MM.1S (cell line): ENCODE data around the gene MAD1L1.

Experiments
- DNase-seq: peaks from one replicate; pipeline ENCODE4 v3.0.0-alpha.2; 2015
- H2AFZ ChIP-seq: fragments of 300-600 bp; sonication (generic); 2 replicates; pipeline ENCODE4 v1.6.0; 2016; ENCODE audit warnings: antibody characterized with exemption, low read length
- H3F3A ChIP-seq: fragments of 300-600 bp; sonication (generic); 2 replicates; pipeline ENCODE4 v1.6.1; 2016; ENCODE audit warnings: mild to moderate bottlenecking, antibody characterized with exemption, low read length, moderate library complexity, mixed read lengths; ENCODE audit not compliant: insufficient read depth
- H3K27ac ChIP-seq: fragments of 300-600 bp; sonication (generic); 2 replicates; pipeline ENCODE4 v1.5.1; 2016; ENCODE audit warnings: mild to moderate bottlenecking, low read length
- H3K27me3 ChIP-seq: fragments of 300-600 bp; sonication (generic); replicated peaks from 2 replicates; pipeline ENCODE4 v1.6.0; 2016; ENCODE audit warnings: low read length; ENCODE audit not compliant: insufficient read depth
- H3K36me3 ChIP-seq: fragments of 300-600 bp; sonication (generic); replicated peaks from 2 replicates; pipeline ENCODE4 v1.6.1; 2016; ENCODE audit warnings: mild to moderate bottlenecking, low read length, mixed read lengths; ENCODE audit not compliant: insufficient read depth
- H3K4me1 ChIP-seq: fragments of 300-600 bp; sonication (generic); 2 replicates; pipeline ENCODE4 v1.6.1; 2016; ENCODE audit warnings: low read length, mixed read lengths
- H3K4me2 ChIP-seq: fragments of 300-600 bp; sonication (generic); 2 replicates; pipeline ENCODE4 v1.6.0; 2016; ENCODE audit warnings: low read depth, low read length
- H3K4me3 ChIP-seq: fragments of 300-600 bp; sonication (generic); 2 replicates; pipeline ENCODE4 v1.5.1; 2016; ENCODE audit warnings: low read length, mixed read lengths
- H3K79me2 ChIP-seq: fragments of 300-600 bp; sonication (generic); 2 replicates; pipeline ENCODE4 v1.6.1; 2016; ENCODE audit warnings: mixed run types, low read length, mixed read lengths
- H3K9ac ChIP-seq: fragments of 300-600 bp; sonication (generic); 2 replicates; pipeline ENCODE4 v1.6.1; 2016; ENCODE audit warnings: low read length, mixed read lengths
- H3K9me2 ChIP-seq: fragments of 300-600 bp; sonication (generic); replicated peaks from 2 replicates; pipeline ENCODE4 v1.6.1; 2016; ENCODE audit warnings: mild to moderate bottlenecking, low read length, mixed read lengths; ENCODE audit not compliant: insufficient read depth
- H3K9me3 ChIP-seq: fragments of 300-600 bp; sonication (generic); replicated peaks from 2 replicates; pipeline ENCODE4 v1.6.1; 2016; ENCODE audit warnings: mild to moderate bottlenecking, low read length, mixed read lengths; ENCODE audit not compliant: insufficient read depth
- H4K20me1 ChIP-seq: fragments of 300-600 bp; sonication (generic); 2 replicates; pipeline ENCODE4 v1.6.1; 2016; ENCODE audit warnings: mild to moderate bottlenecking, low read length, moderate library complexity, mixed read lengths; ENCODE audit not compliant: insufficient read depth
- EZH2 ChIP-seq: fragments of 300-600 bp; sonication (generic); optimal IDR thresholded peaks from 2 replicates; pipeline ENCODE3; 2017; ENCODE audit warnings: low read depth, mild to moderate bottlenecking, antibody characterized with exemption, low read length, mixed read lengths
- EZH2phosphoT487 ChIP-seq: fragments of 300-600 bp; sonication (generic); IDR thresholded peaks from 2 replicates; pipeline ENCODE4 v1.6.1; 2018; ENCODE audit warnings: antibody characterized with exemption, low read length
- TF ChIP-seq, protein P1 (sequence below): fragments of 300-600 bp; sonication (generic); IDR thresholded peaks from 2 replicates; pipeline ENCODE4 v1.5.1; 2016; ENCODE audit warnings: antibody characterized with exemption, low read length, mixed read lengths

MAD1L1 gene

DNA sequence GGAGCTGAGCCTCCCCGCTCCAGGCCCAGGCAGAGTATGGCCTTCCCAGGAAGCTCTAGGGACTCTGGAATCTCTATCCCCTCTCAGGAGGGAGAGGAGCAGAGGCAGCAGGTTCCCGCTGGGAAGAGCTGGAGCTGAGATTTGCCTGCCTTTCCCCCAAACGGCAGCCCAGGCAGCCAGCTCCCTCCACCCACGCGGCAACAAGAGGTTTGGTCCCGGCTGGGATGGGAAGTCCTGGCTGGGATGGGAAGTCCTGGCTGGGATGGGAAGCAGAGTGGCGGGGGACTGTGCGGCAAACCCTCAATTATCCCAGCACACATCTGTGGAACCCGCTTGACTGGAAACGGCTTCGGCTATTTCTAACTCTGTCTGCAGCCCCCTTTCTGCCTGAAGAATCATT, 339.7 kb downstream of the MAD1L1 start:
- Histone ChIP-seq H3K9ac (no peak overlapping the region), H3K79me2 (no peaks in the 10 kb centered on the region), H2AFZ (no peak overlapping the region), H3K4me1 (no peaks in the 10 kb centered on the region), H3K4me2 (no peak overlapping the region), H3K9me2 (no peaks in the 10 kb centered on the region), H3K36me3 (no peaks in the 10 kb centered on the region; the same call in 1 of the 2 replicates), H3F3A (no peaks in the 10 kb centered on the region), H3K4me3 (no peak overlapping the region), H3K9me3 (no peaks in the 10 kb centered on the region), H3K27ac (no peak overlapping the region), H4K20me1 (no peaks in the 10 kb centered on the region), H3K27me3 (no peaks in the 10 kb centered on the region)
- no peak for DNase-seq
- TF ChIP-seq, protein P1, sequence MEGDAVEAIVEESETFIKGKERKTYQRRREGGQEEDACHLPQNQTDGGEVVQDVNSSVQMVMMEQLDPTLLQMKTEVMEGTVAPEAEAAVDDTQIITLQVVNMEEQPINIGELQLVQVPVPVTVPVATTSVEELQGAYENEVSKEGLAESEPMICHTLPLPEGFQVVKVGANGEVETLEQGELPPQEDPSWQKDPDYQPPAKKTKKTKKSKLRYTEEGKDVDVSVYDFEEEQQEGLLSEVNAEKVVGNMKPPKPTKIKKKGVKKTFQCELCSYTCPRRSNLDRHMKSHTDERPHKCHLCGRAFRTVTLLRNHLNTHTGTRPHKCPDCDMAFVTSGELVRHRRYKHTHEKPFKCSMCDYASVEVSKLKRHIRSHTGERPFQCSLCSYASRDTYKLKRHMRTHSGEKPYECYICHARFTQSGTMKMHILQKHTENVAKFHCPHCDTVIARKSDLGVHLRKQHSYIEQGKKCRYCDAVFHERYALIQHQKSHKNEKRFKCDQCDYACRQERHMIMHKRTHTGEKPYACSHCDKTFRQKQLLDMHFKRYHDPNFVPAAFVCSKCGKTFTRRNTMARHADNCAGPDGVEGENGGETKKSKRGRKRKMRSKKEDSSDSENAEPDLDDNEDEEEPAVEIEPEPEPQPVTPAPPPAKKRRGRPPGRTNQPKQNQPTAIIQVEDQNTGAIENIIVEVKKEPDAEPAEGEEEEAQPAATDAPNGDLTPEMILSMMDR: no peak
- TF ChIP-seq EZH2phosphoT487: no peak
- no peak for TF ChIP-seq EZH2

DNA sequence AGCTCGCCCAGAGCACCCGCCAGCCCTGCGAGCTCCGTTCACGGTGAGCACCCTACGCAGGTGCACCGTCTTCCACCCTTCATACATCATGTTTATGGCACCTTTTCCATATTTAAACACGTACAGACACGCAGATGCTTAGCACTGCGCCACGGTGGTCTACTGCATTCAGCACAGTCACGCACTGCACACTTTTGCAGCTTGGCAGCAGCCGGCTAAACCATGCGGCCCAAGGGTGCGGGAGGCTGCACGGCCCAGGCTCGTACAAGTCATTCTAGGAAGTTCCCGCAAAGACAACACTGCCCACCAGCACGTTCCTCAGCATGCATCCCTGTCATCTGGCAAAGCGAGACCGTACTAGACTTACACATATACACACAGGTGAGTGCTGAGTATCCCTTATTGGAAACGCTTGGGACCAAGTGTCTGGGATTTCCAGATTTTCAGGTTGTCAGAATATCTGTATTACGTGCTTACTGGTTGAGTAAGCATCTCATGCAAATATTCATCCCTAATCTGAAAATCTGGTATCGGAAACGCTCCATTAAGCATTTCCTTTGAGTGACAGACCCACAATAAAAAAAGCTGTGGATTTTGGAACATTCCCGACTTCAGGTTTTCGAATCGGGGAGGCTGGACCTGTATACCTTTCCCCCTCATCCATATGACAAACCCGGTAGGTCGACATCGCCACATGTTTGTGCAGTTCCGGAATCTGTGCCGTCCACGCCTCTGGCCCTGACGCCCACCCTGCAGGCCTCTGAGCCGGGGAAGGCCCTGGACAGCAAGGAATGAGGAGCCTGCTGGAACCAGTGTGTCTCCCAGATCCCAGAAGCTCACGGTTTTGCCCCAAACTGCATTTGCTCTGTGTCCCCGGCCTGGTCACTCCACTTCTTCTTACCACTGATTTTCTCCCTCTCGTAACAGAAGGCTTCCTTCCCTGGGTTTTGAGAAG, 340.5 kb downstream of the MAD1L1 start:
- H3K4me2 ChIP-seq: no peak overlapping the region
- H3K9me3 ChIP-seq: no peaks in the 10 kb centered on the region
- no peaks in the 10 kb centered on the region for H3F3A ChIP-seq
- H2AFZ ChIP-seq: no peak overlapping the region
- DNase-seq: no peak
- H4K20me1 ChIP-seq: no peaks in the 10 kb centered on the region
- no peak for TF ChIP-seq EZH2
- TF ChIP-seq EZH2phosphoT487: no peak
- TF ChIP-seq, protein P1: no peak
- no peak overlapping the region for H3K27ac ChIP-seq
- no peaks in the 10 kb centered on the region for H3K9me2 ChIP-seq
- H3K4me3 ChIP-seq: no peak overlapping the region
- no peaks in the 10 kb centered on the region; the same call in 1 of the 2 replicates for H3K36me3 ChIP-seq
- H3K79me2 ChIP-seq: no peaks in the 10 kb centered on the region
- no peaks in the 10 kb centered on the region for H3K27me3 ChIP-seq
- no peak overlapping the region for H3K9ac ChIP-seq
- no peaks in the 10 kb centered on the region for H3K4me1 ChIP-seq

DNA sequence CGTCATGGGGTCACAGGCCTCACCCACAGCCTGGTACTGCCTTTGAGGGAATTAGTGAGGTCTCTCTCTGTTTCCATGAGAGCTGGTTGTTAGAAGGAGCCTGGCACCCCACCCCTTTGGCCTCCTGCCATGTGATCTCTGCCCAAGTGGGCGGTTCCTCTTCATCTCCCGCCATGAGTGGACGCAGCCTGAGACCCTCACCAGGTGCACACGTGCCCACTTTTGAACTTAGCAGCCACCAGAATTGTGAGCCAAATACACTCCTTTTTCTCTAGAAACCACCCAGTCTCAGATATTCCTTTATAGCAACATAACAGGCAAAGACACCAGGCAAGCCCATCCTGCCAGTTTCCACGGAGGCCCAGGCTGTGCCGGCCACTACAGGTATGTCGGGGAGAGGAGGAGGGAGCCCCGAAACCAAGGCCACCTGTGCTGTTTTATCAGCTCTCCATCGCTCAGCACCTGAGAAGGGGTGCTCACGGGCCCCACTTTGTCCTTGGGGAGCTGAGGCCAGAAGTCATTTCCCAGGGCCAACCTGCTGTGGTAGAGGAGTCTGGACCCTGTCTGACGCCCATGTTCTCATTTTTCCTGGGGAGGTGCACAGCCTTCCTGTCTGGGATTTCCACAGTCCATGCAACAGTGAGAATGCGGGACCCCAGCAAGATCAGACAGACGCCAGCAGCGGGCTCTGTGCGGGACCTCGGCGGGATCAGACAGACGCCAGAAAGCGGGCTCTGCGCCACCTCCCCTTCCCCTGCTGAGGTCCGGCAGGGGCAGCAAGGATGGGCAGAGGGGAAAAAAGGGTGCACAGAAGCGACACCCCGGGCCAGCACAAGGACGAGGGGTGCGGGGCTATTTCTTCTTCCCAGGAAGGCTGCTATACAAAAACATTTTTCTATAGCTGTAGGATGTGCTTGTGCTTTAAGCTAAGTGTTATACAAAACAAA, 342.2 kb downstream of the MAD1L1 start:
- DNase-seq: no peak
- Histone ChIP-seq H3K4me2 (no peak overlapping the region), H3K36me3 (no peaks in the 10 kb centered on the region; the same call in 1 of the 2 replicates), H3K27me3 (no peaks in the 10 kb centered on the region), H4K20me1 (no peaks in the 10 kb centered on the region), H3K79me2 (no peaks in the 10 kb centered on the region), H3F3A (no peaks in the 10 kb centered on the region), H2AFZ (no peak overlapping the region), H3K9me2 (no peaks in the 10 kb centered on the region), H3K4me3 (no peak overlapping the region), H3K27ac (no peak overlapping the region), H3K9ac (no peak overlapping the region), H3K9me3 (no peaks in the 10 kb centered on the region), H3K4me1 (no peaks in the 10 kb centered on the region)
- TF ChIP-seq EZH2: no peak
- TF ChIP-seq, protein P1: no peak
